Loucy (cell line): ENCODE results near the gene CCL20.

Experiments
- CTCF ChIP-seq: fragments of 200-600 bp; sonication (generic); conservative IDR thresholded peaks from 2 replicates; pipeline ENCODE4 v1.5.1; 2014; ENCODE audit warnings: mild to moderate bottlenecking, antibody characterized with exemption, low read length
- EZH2phosphoT487 ChIP-seq: fragments of 200-600 bp; IDR thresholded peaks from 2 replicates; pipeline ENCODE4 v1.6.1; 2018; ENCODE audit warnings: antibody characterized with exemption, mild to moderate bottlenecking, moderate library complexity, borderline replicate concordance

DNA sequence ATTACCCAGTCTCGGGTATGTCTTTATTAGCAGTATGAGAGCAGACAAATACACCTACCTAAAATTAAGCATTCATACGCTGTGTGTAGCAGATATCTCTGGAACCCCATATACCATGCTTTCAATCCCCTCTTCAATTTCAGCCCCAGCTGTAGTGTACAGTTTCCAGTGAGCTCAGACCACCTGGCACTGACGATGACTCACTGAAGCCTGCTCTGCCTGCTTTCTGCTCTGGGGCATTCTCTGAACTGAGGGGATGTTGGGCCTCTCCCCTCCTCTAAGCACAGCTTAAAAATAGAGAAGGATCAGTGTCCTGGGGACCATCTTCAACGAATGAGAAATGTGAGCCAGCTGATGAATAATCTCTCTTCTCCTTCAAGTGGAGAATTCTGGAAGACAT, 8.7 kb upstream of the CCL20 start:
- TF ChIP-seq CTCF (no peak), EZH2phosphoT487 (no peak)
